Mammary epithelial cell (primary cell): ENCODE data around the gene SPHK2.

ENCODE experiments used
- CTCF ChIP-seq, 2 donors: IDR thresholded peaks in 1 of 2; conservative IDR thresholded peaks in 1 of 2; 2 replicates each; pipeline ENCODE4 v1.5.1; 2011 to 2012; ENCODE audit warnings: inconsistent platforms in 2 of 2, low read length in 2 of 2, mild to moderate bottlenecking in 2 of 2, control low read depth in 1 of 2, low read depth in 1 of 2; ENCODE audit not compliant: insufficient read depth in 1 of 2; ENCODE audit errors: extremely low read depth in 1 of 2
- EZH2 ChIP-seq: IDR thresholded peaks from 2 replicates; pipeline ENCODE4 v1.6.1; 2012; ENCODE audit warnings: low read length, inconsistent platforms, borderline replicate concordance

GRCh38 chr19:48641850-48642249, 22.5 kb downstream of the SPHK2 start:
- no peak for TF ChIP-seq CTCF (conservative IDR thresholded peaks at IDR 0.05 in 1 of 2, IDR thresholded peaks at IDR 0.05 in 1 of 2; ENCODE audit: extremely low read depth in 1 of 2, insufficient read depth in 1 of 2, low read depth in 1 of 2, low read length in 2 of 2)
- no peak for TF ChIP-seq EZH2
